ENCODE results near the gene SORL1.
"Not testable (repeated sequence)": the region's sequence is repeated elsewhere in the genome, so short reads cannot be mapped to it uniquely, and the experiment has no call there.

SORL1 gene

GRCh38 chr11:121564948-121565684 is 113.0 kb downstream of the SORL1 start:
- DNase-seq, result peak; percentile 42

- DNase-seq, result no peak
Measured at GRCh38 chr11:121566279-121567168, 114.4 kb downstream of the SORL1 start.

- no peak for DNase-seq
Measured at GRCh38 chr11:121567995-121568394, 115.9 kb downstream of the SORL1 start.

- not testable (repeated sequence) for DNase-seq
Measured at GRCh38 chr11:121569332-121570299, 117.5 kb downstream of the SORL1 start.

- DNase-seq, result no peak
Measured at GRCh38 chr11:121570453-121570852, 118.3 kb downstream of the SORL1 start.

- DNase-seq, result no peak
Measured at GRCh38 chr11:121571506-121571905, 119.4 kb downstream of the SORL1 start.

DNA sequence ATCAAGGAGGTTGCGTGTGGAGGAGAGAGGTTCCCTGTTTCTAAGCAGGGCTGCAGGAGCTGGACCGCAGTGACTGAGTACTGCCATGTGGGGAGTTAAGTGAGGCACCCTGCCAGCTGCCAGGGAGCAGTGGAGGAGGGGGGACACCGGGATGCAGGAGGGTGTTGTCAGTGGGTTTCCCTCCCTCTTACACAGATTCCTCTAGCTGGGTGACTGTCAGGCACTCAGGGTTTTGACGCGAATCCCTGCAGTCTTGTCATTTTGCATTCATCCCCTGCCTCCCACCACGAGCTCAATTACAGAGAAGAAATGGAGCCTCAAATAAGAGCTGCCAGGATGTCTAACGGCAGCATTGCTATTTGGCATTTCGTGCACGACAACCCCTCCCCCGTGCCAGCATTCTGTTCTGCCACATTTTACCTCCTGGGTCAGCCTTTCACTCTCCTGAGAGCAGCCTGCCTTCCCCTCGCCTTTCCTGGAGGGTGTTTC is 120.5 kb downstream of the SORL1 start:
- peak; percentile 13 for DNase-seq

DNA sequence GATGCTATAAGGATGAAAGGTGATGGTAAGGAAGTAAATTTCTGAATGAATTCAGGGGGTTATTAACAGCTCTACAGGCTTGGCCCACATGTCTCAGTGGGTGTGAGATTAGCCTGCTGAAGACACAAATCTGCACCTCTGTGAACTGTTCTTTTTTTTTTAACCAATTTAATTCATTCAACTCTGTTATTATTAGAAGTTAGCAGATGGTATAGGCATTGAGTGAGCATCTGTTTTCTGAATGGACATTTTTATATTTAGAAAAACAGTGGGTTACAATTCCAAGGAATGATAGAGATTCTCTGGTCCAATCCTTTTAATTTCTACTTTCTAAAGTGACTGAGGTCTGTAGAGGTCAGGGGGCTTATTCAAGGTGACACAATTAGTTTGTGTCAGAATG is 122.7 kb downstream of the SORL1 start:
- DNase-seq, result no peak

- DNase-seq, result no peak
Measured at GRCh38 chr11:121575250-121575962, 123.3 kb downstream of the SORL1 start.

DNA sequence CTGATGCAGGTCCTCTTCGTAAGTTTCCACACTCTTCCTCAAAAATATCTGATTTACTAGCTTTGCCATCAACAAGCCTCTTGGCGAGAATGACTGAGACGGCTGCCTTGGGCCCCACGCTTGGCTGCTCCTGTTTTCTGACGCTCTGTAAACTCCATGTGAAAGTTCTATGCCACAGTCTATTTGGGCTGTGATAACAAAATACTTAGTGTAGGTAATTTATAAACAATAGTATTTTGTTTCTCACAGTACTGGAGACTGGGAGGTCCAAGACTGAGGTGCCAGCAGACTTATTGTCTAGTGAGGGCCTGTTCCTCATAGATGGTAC is 123.8 kb downstream of the SORL1 start:
- no peak for DNase-seq

- DNase-seq, result no peak
Measured at GRCh38 chr11:121576531-121576930, 124.4 kb downstream of the SORL1 start.

- DNase-seq, result no peak
Measured at GRCh38 chr11:121577106-121577848, 125.2 kb downstream of the SORL1 start.

DNA sequence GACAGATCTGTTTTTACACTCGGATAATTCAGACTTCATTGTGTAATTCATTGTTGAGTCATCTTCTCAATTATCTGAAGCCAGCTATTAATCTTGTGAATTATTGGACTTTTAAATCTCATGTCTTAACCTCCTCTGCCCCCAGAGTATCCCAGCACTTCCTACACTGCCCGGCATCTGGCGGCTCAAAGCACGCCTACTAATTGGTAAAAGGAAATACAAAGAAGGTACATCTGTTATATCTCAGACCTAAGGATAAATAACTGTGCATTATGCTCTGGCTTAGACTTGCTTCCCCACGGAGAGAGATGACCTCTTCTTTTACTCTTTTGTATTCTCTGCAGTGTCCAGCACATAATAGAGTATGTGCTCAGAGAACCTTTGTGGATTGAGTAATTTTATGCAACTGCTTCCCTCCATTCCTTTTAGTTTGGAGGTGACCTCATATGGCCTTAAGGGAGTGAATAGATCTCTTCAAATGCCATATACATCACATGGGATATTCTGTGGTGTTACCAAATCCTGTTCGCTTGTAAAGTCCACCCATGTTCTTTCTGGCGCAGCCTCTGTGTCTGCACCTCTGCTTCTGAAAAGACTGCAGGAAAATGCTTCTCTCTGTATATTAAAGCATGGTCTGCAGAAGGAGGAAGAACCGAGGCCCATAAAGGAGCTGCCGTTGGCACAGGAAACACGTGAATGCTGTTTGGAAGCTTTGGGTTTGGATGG is 126.3 kb downstream of the SORL1 start:
- DNase-seq, result no peak

GRCh38 chr11:121580154-121580553 is 128.0 kb downstream of the SORL1 start:
- DNase-seq, result no peak

DNA sequence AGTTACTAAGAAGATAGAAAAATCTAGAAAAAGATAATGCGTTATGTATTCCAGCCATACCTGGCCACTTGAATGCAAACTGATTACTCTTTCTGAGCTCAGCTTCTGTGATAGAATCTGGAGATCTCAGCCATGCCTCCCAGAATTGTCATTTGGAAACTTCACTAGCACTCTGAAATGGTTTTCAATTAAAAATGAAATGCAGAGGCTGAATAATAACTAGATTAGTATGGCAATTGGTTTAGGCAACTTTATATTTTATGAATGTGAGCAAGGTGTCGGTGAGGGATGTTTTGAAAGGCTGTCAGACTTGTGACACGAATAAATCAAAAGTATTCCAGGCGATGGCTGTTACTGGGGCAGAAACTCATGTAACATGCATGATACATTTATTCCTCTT is 129.5 kb downstream of the SORL1 start:
- no peak for DNase-seq

- no peak for DNase-seq
Measured at GRCh38 chr11:121582296-121582695, 130.2 kb downstream of the SORL1 start.

DNA sequence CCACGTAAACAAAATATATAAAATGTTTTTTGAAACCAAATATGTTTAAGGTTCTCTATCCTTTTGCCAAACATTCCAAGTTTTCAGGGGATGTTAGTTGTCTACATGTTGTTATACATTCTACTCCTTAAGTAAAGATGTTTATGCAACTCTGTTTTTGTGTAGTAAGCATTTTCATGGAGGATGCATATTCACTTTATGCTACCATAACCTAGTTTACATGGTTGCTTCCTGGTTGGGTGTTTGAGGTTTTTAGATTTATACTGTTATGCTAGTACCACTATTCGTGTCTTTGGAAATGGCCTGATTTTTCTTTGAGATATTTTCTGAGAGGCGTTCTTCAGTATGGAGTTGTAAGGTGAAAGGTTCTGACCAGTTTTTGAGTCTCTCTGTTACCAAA is 131.7 kb downstream of the SORL1 start:
- DNase-seq, result no peak

DNA sequence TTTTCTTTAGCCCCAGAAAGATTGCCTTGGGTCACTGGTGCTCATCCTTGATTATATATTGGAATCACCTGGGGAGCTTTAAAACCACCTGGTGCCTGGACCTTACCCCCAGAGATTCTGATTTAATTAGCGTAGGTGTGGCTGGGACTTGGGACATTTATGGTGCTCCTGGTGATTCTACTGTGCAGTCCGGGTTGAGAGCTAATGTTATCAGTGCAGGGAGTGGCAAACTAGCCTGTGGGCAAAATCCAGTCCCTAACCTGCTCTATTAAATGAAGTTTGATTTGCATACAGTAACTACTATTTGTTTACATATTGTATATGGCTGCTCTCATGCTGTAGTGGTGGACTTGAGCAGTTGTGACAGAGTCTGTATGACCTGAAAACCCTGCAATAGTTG is 134.6 kb downstream of the SORL1 start:
- no peak for DNase-seq

- no peak for DNase-seq
Measured at GRCh38 chr11:121587182-121587581, 135.1 kb downstream of the SORL1 start.

GRCh38 chr11:121588747-121589146 is 136.6 kb downstream of the SORL1 start:
- DNase-seq, result no peak
